GM12892 (cell line): ENCODE data around the gene SLC8A1.

Experiments
- POLR2A ChIP-seq: IDR thresholded peaks from 2 replicates; pipeline ENCODE4 v1.6.1; 2011; ENCODE audit warnings: low read depth, low read length, control low read depth
- POLR2AphosphoS5 ChIP-seq: IDR thresholded peaks from 2 replicates; pipeline ENCODE4 v1.6.1; 2011; ENCODE audit warnings: low read depth, low read length, control low read depth
- TAF1 ChIP-seq: IDR thresholded peaks from 2 replicates; pipeline ENCODE4 v1.6.1; 2011; ENCODE audit warnings: low read depth, mild to moderate bottlenecking, control low read depth, low read length, borderline replicate concordance

DNA sequence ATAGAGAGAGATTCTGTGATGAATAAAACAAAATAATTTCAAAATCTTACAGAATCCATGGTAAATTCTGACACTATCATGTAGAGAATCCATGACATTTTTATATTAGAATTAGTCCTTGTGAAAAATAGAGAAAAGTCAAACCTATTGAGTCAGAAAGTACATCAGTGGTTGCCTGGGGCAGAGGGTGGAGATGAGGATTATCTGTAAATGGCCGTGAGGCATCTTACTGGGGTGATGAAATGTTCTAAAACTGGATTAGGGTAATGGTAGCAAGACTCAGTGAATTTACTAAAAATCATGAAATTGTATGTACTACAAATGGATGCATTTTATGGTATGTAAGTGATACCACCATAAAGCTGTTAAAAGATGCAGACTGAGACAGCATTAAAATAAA is 323.1 kb downstream of the SLC8A1 start:
- TF ChIP-seq POLR2AphosphoS5 (no peak), TAF1 (no peak), POLR2A (no peak)
